MM.1S (cell line): ENCODE data around the gene ADSS1.

ENCODE experiments used
- EZH2phosphoT487 ChIP-seq: fragments of 300-600 bp; sonication (generic); IDR thresholded peaks from 2 replicates; pipeline ENCODE4 v1.6.1; 2018; ENCODE audit warnings: antibody characterized with exemption, low read length
- TF ChIP-seq, protein P1 (sequence below): fragments of 300-600 bp; sonication (generic); IDR thresholded peaks from 2 replicates; pipeline ENCODE4 v1.5.1; 2016; ENCODE audit warnings: antibody characterized with exemption, low read length, mixed read lengths

DNA sequence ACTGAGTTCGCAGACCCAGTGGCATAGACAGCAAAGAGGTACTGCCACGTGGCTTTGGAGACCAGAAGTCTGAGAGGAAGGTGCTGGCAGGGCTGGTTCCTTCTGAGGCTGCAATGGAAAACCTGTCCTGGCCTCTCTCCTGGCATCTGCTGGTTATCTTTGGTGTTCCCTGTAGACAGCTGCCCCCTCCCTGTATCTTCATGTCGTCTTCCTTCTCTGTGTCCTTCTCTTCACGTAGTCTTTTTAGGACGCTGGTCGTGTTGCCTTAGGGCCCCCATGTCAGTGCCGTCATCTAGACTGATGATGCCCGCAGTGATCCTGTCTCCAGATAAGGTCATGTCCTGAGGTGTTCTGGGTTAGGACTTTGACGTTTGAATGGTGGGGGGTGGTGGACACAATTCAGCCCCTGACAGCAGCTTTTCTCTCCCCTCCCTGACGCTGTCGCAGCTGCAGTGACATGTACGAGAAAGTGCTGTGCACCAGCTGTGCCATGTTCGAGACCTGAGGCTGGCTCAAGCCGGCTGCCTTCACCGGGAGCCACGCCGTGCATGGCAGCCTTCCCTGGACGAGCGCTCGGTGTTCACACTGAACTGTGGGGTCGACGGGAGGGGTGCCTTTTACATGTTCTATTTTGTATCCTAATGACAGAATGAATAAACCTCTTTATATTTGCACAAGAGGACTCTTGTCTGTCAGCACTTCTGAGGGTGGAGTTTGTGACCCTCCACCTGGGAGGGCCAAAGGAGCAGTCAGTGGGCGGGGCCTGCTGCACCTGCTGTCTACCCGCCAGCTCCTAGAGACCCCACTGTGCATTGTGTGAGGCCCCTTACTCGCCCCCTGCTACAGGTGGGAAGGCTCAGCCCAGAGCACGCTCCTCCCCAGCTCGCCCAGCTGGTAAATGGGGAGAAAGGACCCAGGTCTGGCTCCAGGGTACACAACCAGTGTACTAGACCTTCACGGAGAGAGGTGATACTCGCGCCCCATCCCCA lies 35.2 kb downstream of the ADSS1 start:
- no peak for TF ChIP-seq EZH2phosphoT487
- TF ChIP-seq, protein P1, sequence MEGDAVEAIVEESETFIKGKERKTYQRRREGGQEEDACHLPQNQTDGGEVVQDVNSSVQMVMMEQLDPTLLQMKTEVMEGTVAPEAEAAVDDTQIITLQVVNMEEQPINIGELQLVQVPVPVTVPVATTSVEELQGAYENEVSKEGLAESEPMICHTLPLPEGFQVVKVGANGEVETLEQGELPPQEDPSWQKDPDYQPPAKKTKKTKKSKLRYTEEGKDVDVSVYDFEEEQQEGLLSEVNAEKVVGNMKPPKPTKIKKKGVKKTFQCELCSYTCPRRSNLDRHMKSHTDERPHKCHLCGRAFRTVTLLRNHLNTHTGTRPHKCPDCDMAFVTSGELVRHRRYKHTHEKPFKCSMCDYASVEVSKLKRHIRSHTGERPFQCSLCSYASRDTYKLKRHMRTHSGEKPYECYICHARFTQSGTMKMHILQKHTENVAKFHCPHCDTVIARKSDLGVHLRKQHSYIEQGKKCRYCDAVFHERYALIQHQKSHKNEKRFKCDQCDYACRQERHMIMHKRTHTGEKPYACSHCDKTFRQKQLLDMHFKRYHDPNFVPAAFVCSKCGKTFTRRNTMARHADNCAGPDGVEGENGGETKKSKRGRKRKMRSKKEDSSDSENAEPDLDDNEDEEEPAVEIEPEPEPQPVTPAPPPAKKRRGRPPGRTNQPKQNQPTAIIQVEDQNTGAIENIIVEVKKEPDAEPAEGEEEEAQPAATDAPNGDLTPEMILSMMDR, result no peak
